CD8-positive, alpha-beta memory T cell (primary cell): ENCODE results near the gene LCE1F. TPM values are rescaled to one million over a fixed set of nuclear protein-coding genes. Genes with fewer than 3 reads are reported as not detected.

Experiments used
- CTCF ChIA-PET: fragments of 350-600 bp; sonication (Branson Sonifier 250); formaldehyde crosslinking; loops from one replicate; lab custom pipeline; 2021; ENCODE audit warnings: antibody characterized with exemption; lab: Charles Lee
- POLR2A ChIA-PET: fragments of 350-600 bp; sonication (Branson Sonifier 250); formaldehyde crosslinking; loops from one replicate; lab custom pipeline; 2021; ENCODE audit warnings: antibody characterized with exemption; lab: Charles Lee
- DNase-seq, 5 donors: peaks; one replicate each; pipeline versions ENCODE4 v3.0.0 to v3.0.0-alpha.2; 2020 to 2022; ENCODE audit warnings: mixed read lengths in 1 of 5
- H3K27ac ChIP-seq: one replicate; pipeline ENCODE4 v1.7.0; 2013; ENCODE audit warnings: low read depth, mild to moderate bottlenecking, low read length, moderate library complexity
- H3K27me3 ChIP-seq: 2 replicates; pipeline ENCODE4 v1.7.0; 2013; ENCODE audit warnings: low read length, mild to moderate bottlenecking; ENCODE audit not compliant: insufficient read depth, poor library complexity, severe bottlenecking
- H3K36me3 ChIP-seq: 2 replicates; pipeline ENCODE4 v1.7.0; 2013; ENCODE audit warnings: mild to moderate bottlenecking, low read length, moderate library complexity; ENCODE audit not compliant: insufficient read depth
- H3K4me1 ChIP-seq: 2 replicates; pipeline ENCODE4 v1.7.0; 2013; ENCODE audit warnings: mild to moderate bottlenecking, low read length, moderate library complexity; ENCODE audit not compliant: insufficient read depth
- H3K4me3 ChIP-seq: 2 replicates; pipeline ENCODE4 v1.7.0; 2013; ENCODE audit warnings: mild to moderate bottlenecking, low read length
- H3K9me3 ChIP-seq: 2 replicates; pipeline ENCODE4 v1.7.0; 2013; ENCODE audit warnings: mild to moderate bottlenecking, low read length
- H3K27ac Mint-ChIP-seq, 8 donors: one replicate each; pipeline ENCODE4 v1.8.0; 2020 to 2021; ENCODE audit warnings: mixed read lengths in 8 of 8, mild to moderate bottlenecking in 6 of 8, inconsistent platforms in 3 of 8, moderate library complexity in 3 of 8
- H3K27me3 Mint-ChIP-seq, 2 donors: one replicate each; pipeline ENCODE4 v1.8.0; 2020 to 2021; ENCODE audit warnings: mixed read lengths in 2 of 2, mild to moderate bottlenecking in 1 of 2, moderate library complexity in 1 of 2
- H3K36me3 Mint-ChIP-seq, 3 donors: one replicate each; pipeline ENCODE4 v1.8.0; 2020 to 2021; ENCODE audit warnings: mixed read lengths in 3 of 3, inconsistent platforms in 1 of 3, mild to moderate bottlenecking in 1 of 3
- H3K4me1 Mint-ChIP-seq, 3 donors: one replicate each; pipeline ENCODE4 v1.8.0; 2020 to 2021; ENCODE audit warnings: mixed read lengths in 3 of 3, inconsistent platforms in 1 of 3, mild to moderate bottlenecking in 1 of 3
- H3K4me3 Mint-ChIP-seq, 7 donors: one replicate each; pipeline ENCODE4 v1.8.0; 2020 to 2021; ENCODE audit warnings: mixed read lengths in 7 of 7, mild to moderate bottlenecking in 6 of 7, moderate library complexity in 4 of 7, inconsistent platforms in 2 of 7
- H3K9me3 Mint-ChIP-seq, 5 donors: one replicate each; pipeline ENCODE4 v1.8.0; 2020 to 2022; ENCODE audit warnings: mixed read lengths in 5 of 5, mild to moderate bottlenecking in 3 of 5, moderate library complexity in 2 of 5, inconsistent platforms in 1 of 5
- polyA plus RNA-seq: library from polyadenylated mRNA; unstranded; fragments of 300-500 nt; fragmentation: Illumina TruSeq; gene quantifications from one replicate; pipeline ENCODE4 v1.2.3, GENCODE V29; 2021
- total RNA-seq, 2 experiments: library from RNA; stranded (reverse); gene quantifications; one replicate each; pipeline ENCODE4 v1.2.3, GENCODE V29; 2021

LCE1F gene
- total and polyA plus RNA-seq, 3 experiments from 2014 or later = not detected

DNA sequence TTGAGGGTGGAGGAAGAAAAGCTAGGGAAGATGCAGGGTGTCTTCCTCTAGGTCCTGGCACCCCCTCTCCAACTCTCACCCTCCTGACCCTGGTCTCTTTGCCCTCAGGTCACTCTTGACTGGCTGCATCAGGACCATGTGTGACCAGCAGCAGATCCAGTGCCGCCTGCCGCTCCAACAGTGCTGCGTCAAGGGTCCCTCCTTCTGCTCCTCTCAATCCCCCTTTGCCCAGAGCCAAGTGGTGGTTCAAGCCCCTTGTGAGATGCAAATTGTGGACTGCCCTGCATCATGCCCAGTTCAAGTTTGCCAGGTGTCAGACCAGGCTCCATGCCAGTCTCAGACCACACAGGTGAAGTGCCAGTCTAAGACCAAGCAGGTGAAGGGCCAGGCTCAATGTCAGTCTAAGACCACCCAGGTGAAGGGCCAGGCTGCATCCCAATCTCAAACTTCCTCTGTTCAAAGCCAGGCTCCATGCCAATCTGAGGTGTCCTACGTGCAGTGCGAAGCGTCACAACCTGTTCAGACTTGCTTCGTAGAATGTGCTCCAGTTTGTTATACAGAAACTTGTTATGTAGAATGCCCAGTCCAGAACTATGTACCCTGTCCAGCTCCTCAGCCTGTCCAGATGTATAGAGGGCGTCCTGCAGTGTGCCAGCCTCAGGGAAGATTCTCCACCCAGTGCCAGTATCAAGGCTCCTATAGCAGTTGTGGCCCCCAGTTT is 15.3 kb upstream of the LCE1F start:
- Mint-ChIP-seq H3K27ac (no peak overlapping the region), H3K4me3 (no peak overlapping the region), H3K9me3 (peaks cover 0 to 3% (median 0%) of the 10 kb centered on the region in 5 donors), H3K27me3 (peaks cover 3 to 41% of the 10 kb centered on the region in 2 donors), H3K36me3 (no peaks in the 10 kb centered on the region), H3K4me1 (no peaks in the 10 kb centered on the region)
- Histone ChIP-seq H3K36me3 (no peaks in the 10 kb centered on the region), H3K9me3 (no peaks in the 10 kb centered on the region), H3K4me3 (no peak overlapping the region), H3K27ac (no peak overlapping the region), H3K4me1 (no peaks in the 10 kb centered on the region), H3K27me3 (no peaks in the 10 kb centered on the region)
- no peak for DNase-seq
- ChIA-PET POLR2A (no interaction called here), CTCF (no interaction called here)

- no peak overlapping the region for H3K4me3 ChIP-seq
- POLR2A ChIA-PET = no interaction called here
Observed at GRCh38 chr1:152760551-152761190, 14.3 kb upstream of the LCE1F start.

GRCh38 chr1:152761609-152762213 is 13.2 kb upstream of the LCE1F start:
- Mint-ChIP-seq H3K4me3 (no peak overlapping the region), H3K36me3 (no peaks in the 10 kb centered on the region), H3K27ac (no peak overlapping the region), H3K9me3 (no peaks in the 10 kb centered on the region), H3K27me3 (peaks cover 3 to 37% of the 10 kb centered on the region in 2 donors), H3K4me1 (no peaks in the 10 kb centered on the region)
- no peak for DNase-seq
- POLR2A ChIA-PET = no interaction called here
- Histone ChIP-seq H3K36me3 (no peaks in the 10 kb centered on the region), H3K4me3 (no peak overlapping the region), H3K9me3 (no peaks in the 10 kb centered on the region), H3K27me3 (no peaks in the 10 kb centered on the region), H3K4me1 (no peaks in the 10 kb centered on the region), H3K27ac (no peak overlapping the region)
- CTCF ChIA-PET = no interaction called here

More at GRCh38 chr1:152760551-152761190, 14.3 kb upstream of the LCE1F start:
- H3K27ac ChIP-seq = no peak overlapping the region
- no peak for DNase-seq
- Mint-ChIP-seq H3K4me3 (no peak overlapping the region), H3K27me3 (peaks cover 3 to 40% of the 10 kb centered on the region in 2 donors), H3K9me3 (no peaks in the 10 kb centered on the region), H3K4me1 (no peaks in the 10 kb centered on the region), H3K27ac (no peak overlapping the region), H3K36me3 (no peaks in the 10 kb centered on the region)
- H3K9me3 ChIP-seq = no peaks in the 10 kb centered on the region
- CTCF ChIA-PET = no interaction called here
- H3K36me3 ChIP-seq = no peaks in the 10 kb centered on the region
- H3K27me3 ChIP-seq = no peaks in the 10 kb centered on the region
- no peaks in the 10 kb centered on the region for H3K4me1 ChIP-seq

GRCh38 chr1:152768847-152769533 is 6.0 kb upstream of the LCE1F start:
- Histone ChIP-seq H3K36me3 (no peaks in the 10 kb centered on the region), H3K27ac (no peak overlapping the region), H3K9me3 (no peaks in the 10 kb centered on the region), H3K4me3 (no peak overlapping the region), H3K27me3 (no peaks in the 10 kb centered on the region), H3K4me1 (no peaks in the 10 kb centered on the region)
- Mint-ChIP-seq H3K36me3 (no peaks in the 10 kb centered on the region), H3K4me3 (no peak overlapping the region), H3K27ac (peak overlapping the region in 1 of 8 donors; percentile 51), H3K9me3 (peaks cover 0 to 2% (median 0%) of the 10 kb centered on the region in 5 donors), H3K4me1 (no peaks in the 10 kb centered on the region), H3K27me3 (peaks cover 0 to 15% of the 10 kb centered on the region in 2 donors)
- ChIA-PET POLR2A (no interaction called here), CTCF (no interaction called here)
- DNase-seq = no peak

DNA sequence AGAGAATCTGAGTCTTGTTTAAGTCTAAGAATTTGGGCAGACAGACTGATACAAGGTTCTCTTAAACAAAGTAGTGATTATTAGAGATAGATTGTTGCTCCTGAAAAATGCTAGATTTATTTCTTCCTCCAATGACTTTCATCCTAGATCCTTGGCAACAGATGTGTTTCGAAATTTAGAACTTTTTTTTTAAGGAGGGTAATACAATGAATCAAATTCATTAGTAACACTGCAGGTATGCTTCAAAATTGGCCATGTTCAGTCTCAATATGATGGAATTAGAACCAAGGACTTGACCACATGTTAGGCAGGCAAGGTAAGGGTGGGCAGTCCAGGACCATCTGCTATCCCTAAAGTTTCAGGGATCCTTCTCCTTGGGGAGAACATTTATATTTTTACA is 4.5 kb upstream of the LCE1F start:
- no peaks in the 10 kb centered on the region for H3K4me1 ChIP-seq

GRCh38 chr1:152776361-152776760 is 1.4 kb downstream of the LCE1F start:
- Histone ChIP-seq H3K36me3 (no peaks in the 10 kb centered on the region), H3K4me1 (no peaks in the 10 kb centered on the region), H3K9me3 (no peaks in the 10 kb centered on the region), H3K27me3 (no peaks in the 10 kb centered on the region), H3K4me3 (no peak overlapping the region), H3K27ac (no peak overlapping the region)
- DNase-seq = no peak
- Mint-ChIP-seq H3K27ac (no peak overlapping the region), H3K9me3 (peaks cover 0 to 7% (median 0%) of the 10 kb centered on the region in 5 donors), H3K4me3 (no peak overlapping the region), H3K36me3 (no peaks in the 10 kb centered on the region), H3K27me3 (peaks cover 11 to 46% of the 10 kb centered on the region in 2 donors), H3K4me1 (no peaks in the 10 kb centered on the region)
- ChIA-PET POLR2A (no interaction called here), CTCF (no interaction called here)

More for the DNA sequence above, 4.5 kb upstream of the LCE1F start:
- no peak overlapping the region for H3K27ac Mint-ChIP-seq
- no peak for DNase-seq
- H3K9me3 Mint-ChIP-seq = peaks cover 0 to 5% (median 0%) of the 10 kb centered on the region in 5 donors
- no peaks in the 10 kb centered on the region for H3K36me3 Mint-ChIP-seq
- ChIA-PET POLR2A (no interaction called here), CTCF (no interaction called here)
- peaks cover 6 to 22% of the 10 kb centered on the region in 2 donors for H3K27me3 Mint-ChIP-seq
- H3K4me3 Mint-ChIP-seq = no peak overlapping the region
- Histone ChIP-seq H3K9me3 (no peaks in the 10 kb centered on the region), H3K27ac (no peak overlapping the region), H3K36me3 (no peaks in the 10 kb centered on the region), H3K27me3 (no peaks in the 10 kb centered on the region), H3K4me3 (no peak overlapping the region)
- H3K4me1 Mint-ChIP-seq = no peaks in the 10 kb centered on the region

- Mint-ChIP-seq H3K27ac (no peak overlapping the region), H3K4me1 (no peaks in the 10 kb centered on the region), H3K9me3 (peaks cover 0 to 7% (median 0%) of the 10 kb centered on the region in 5 donors), H3K4me3 (no peak overlapping the region), H3K27me3 (peaks cover 14 to 50% of the 10 kb centered on the region in 2 donors), H3K36me3 (no peaks in the 10 kb centered on the region)
- CTCF ChIA-PET = no interaction called here
- no peak for DNase-seq
- H3K4me1 ChIP-seq = no peaks in the 10 kb centered on the region
- H3K4me3 ChIP-seq = no peak overlapping the region
- no peaks in the 10 kb centered on the region for H3K9me3 ChIP-seq
- H3K27ac ChIP-seq = no peak overlapping the region
- no peaks in the 10 kb centered on the region for H3K27me3 ChIP-seq
- no peaks in the 10 kb centered on the region for H3K36me3 ChIP-seq
- POLR2A ChIA-PET = no interaction called here
Observed at GRCh38 chr1:152777510-152778137, 2.7 kb downstream of the LCE1F start.
